NT2/D1 (cell line): Measurements from ENCODE around the gene NPIPA7.
"Not testable (repeated sequence)": the region's sequence is repeated elsewhere in the genome, so short reads cannot be mapped to it uniquely, and the experiment has no call there.

Experiments used
- DNase-seq: peaks from one replicate; pipeline ENCODE4 v3.0.0-alpha.2; 2011; ENCODE audit warnings: low read depth, low spot score
- H3K27me3 ChIP-seq: 2 replicates; pipeline ENCODE4 v1.6.0; 2011; ENCODE audit warnings: mild to moderate bottlenecking; ENCODE audit not compliant: insufficient read length, insufficient read depth
- H3K36me3 ChIP-seq: 2 replicates; pipeline ENCODE4 v1.6.1; 2011; ENCODE audit warnings: mild to moderate bottlenecking, low read length, mixed read lengths; ENCODE audit not compliant: insufficient read depth, insufficient read length
- H3K4me1 ChIP-seq: 2 replicates; pipeline ENCODE4 v1.5.1; 2011; ENCODE audit not compliant: insufficient read depth, insufficient read length
- H3K4me3 ChIP-seq: 2 replicates; pipeline ENCODE4 v1.5.1; 2011; ENCODE audit warnings: low read depth; ENCODE audit not compliant: insufficient read length
- H3K9ac ChIP-seq: 2 replicates; pipeline ENCODE4 v1.6.0; 2011; ENCODE audit warnings: low read depth; ENCODE audit not compliant: insufficient read length
- H3K9me3 ChIP-seq: 2 replicates; pipeline ENCODE4 v1.5.1; 2011; ENCODE audit warnings: mild to moderate bottlenecking, low read length; ENCODE audit not compliant: insufficient read depth

The NPIPA7 gene

DNA sequence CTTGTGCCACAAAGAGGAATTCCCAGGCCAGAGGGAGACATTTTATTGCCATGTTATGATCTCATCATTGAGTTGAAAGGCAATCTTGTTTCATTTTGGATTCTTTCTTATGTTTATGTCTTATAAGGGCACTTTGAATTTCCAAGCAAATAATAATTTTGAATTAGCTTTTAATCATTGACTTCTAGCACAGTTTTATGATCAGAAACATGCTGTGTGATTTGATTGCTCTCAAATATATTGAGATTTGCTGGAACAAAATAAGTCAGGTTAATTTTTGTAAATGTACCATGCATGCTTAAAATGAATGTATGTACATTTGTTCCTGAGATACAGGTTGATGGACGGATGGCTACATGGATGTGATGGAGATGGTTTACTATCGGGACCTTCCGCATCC lies at the start of gene NPIPA7:
Gene NPIPA7, plus strand, starts transcription at position 301 of the 400 bp plus-strand sequence. CDS start 105 bp downstream, outside the sequence.
- DNase-seq = not testable (repeated sequence)

DNA sequence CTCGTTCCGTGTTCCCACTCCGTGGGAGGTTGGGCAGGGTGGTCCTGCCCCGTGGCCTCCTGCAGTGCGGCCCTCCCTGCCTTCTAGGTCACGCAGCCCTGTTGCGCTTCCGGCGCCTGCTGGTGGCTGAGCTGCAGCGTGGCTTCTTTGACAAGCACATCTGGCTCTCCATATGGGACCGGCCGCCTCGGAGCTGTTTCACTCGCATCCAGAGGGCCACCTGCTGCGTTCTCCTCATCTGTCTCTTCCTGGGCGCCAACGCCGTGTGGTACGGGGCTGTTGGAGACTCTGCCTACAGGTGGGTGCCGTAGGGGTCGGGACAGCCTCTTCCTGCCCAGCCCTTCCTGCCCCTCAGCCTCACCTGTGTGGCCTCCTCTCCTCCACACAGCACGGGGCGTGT lies 47.5 kb upstream of the NPIPA7 start:
- H3K9ac ChIP-seq, H3K27me3 ChIP-seq, DNase-seq, H3K4me1 ChIP-seq, H3K9me3 ChIP-seq, H3K4me3 ChIP-seq, H3K36me3 ChIP-seq: not testable (repeated sequence)

More for the DNA sequence above, at the start of gene NPIPA7:
- not testable (repeated sequence) for H3K4me3 ChIP-seq, H3K36me3 ChIP-seq, H3K9me3 ChIP-seq, H3K4me1 ChIP-seq, H3K27me3 ChIP-seq, H3K9ac ChIP-seq

DNA sequence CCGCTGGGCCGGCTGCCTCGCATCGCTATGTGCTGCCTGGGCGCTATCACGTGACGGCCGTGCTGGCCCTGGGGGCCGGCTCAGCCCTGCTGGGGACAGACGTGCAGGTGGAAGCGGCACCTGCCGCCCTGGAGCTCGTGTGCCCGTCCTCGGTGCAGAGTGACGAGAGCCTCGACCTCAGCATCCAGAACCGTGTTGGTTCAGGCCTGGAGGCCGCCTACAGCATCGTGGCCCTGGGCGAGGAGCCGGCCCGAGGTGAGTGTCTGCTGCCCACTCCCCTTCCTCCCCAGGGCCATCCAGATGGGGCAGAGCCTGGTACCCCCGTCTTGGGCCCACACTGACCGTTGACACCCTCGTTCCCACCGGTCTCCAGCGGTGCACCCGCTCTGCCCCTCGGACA lies 21.4 kb upstream of the NPIPA7 start:
- H3K9me3 ChIP-seq, H3K4me1 ChIP-seq, H3K36me3 ChIP-seq, DNase-seq, H3K4me3 ChIP-seq, H3K27me3 ChIP-seq, H3K9ac ChIP-seq: not testable (repeated sequence)

DNA sequence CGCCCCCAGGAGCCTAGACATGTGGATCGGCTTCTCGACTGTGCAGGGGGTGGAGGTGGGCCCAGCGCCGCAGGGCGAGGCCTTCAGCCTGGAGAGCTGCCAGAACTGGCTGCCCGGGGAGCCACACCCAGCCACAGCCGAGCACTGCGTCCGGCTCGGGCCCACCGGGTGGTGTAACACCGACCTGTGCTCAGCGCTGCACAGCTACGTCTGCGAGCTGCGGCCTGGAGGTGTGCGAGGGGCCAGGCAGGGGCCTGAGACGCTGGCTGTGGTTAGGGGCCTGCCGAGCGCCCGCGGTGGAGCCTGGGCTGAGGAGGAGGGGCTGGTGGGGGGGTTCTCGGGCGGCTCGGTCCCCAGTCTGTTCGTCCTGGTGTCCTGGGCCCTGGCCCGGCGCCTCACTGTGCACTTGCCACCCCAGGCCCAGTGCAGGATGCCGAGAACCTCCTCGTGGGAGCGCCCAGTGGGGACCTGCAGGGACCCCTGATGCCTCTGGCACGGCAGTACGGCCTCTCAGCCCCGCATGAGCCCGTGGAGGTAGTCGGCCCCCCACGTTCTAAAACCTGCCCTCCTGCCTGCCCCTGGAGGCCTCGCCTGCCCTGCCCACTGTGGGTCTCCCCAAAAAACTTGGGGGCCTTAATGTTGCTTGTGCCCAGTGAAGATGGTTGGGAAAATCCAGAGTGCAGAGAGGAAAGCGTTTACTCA lies 20.2 kb upstream of the NPIPA7 start:
- H3K9me3 ChIP-seq, H3K27me3 ChIP-seq, H3K9ac ChIP-seq, H3K4me3 ChIP-seq, DNase-seq, H3K36me3 ChIP-seq, H3K4me1 ChIP-seq: not testable (repeated sequence)

DNA sequence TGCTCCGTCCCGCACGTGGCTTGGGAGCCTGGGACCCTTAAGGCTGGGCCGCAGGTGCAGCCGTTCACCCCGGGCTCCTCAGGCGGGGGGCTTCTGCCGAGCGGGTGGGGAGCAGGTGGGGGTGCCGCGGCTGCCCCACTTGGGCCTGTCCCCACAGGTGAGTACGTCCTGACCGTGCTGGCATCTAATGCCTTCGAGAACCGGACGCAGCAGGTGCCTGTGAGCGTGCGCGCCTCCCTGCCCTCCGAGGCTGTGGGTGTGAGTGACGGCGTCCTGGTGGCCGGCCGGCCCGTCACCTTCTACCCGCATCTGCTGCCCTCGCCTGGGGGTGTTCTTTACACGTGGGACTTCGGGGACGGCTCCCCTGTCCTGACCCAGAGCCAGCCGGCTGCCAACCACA lies 15.3 kb upstream of the NPIPA7 start:
- H3K9me3 ChIP-seq, H3K36me3 ChIP-seq, H3K4me1 ChIP-seq, H3K9ac ChIP-seq, H3K4me3 ChIP-seq, H3K27me3 ChIP-seq, DNase-seq: not testable (repeated sequence)

DNA sequence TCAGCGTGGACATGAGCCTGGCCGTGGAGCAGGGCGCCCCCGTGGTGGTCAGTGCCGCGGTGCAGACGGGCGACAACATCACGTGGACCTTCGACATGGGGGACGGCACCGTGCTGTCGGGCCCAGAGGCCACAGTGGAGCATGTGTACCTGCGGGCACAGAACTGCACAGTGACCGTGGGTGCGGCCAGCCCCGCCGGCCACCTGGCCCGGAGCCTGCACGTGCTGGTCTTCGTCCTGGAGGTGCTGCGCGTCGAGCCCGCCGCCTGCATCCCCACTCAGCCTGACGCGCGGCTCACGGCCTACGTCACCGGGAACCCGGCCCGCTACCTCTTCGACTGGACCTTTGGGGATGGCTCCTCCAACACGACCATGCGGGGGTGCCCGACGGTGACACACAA lies 14.8 kb upstream of the NPIPA7 start:
- not testable (repeated sequence) for H3K27me3 ChIP-seq

DNA sequence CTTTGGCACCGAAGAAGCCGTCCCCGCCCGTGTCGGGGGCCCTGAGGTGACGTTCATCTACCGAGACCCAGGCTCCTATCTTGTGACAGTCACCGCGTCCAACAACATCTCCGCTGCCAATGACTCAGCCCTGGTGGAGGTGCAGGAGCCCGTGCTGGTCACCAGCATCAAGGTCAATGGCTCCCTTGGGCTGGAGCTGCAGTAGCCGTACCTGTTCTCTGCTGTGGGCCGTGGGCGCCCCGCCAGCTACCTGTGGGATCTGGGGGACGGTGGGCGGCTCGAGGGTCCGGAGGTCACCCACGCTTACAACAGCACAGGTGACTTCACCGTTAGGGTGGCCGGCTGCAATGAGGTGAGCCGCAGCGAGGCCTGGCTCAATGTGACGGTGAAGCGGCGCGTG lies 14.2 kb upstream of the NPIPA7 start:
- H3K4me3 ChIP-seq, H3K36me3 ChIP-seq, H3K4me1 ChIP-seq, H3K9me3 ChIP-seq, H3K9ac ChIP-seq, DNase-seq, H3K27me3 ChIP-seq: not testable (repeated sequence)

More for the DNA sequence above, 14.8 kb upstream of the NPIPA7 start:
- not testable (repeated sequence) for H3K9me3 ChIP-seq, H3K4me1 ChIP-seq, DNase-seq, H3K9ac ChIP-seq, H3K4me3 ChIP-seq, H3K36me3 ChIP-seq

DNA sequence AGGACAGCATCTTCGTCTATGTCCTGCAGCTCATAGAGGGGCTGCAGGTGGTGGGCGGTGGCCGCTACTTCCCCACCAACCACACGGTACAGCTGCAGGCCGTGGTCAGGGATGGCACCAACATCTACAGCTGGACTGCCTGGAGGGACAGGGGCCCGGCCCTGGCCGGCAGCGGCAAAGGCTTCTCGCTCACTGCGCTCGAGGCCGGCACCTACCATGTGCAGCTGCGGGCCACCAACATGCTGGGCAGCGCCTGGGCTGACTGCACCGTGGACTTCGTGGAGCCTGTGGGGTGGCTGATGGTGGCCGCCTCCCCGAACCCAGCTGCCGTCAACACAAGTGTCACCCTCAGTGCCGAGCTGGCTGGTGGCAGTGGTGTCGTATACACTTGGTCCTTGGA lies 13.6 kb upstream of the NPIPA7 start:
- not testable (repeated sequence) for H3K36me3 ChIP-seq, H3K4me3 ChIP-seq, H3K4me1 ChIP-seq, DNase-seq, H3K27me3 ChIP-seq, H3K9me3 ChIP-seq, H3K9ac ChIP-seq

DNA sequence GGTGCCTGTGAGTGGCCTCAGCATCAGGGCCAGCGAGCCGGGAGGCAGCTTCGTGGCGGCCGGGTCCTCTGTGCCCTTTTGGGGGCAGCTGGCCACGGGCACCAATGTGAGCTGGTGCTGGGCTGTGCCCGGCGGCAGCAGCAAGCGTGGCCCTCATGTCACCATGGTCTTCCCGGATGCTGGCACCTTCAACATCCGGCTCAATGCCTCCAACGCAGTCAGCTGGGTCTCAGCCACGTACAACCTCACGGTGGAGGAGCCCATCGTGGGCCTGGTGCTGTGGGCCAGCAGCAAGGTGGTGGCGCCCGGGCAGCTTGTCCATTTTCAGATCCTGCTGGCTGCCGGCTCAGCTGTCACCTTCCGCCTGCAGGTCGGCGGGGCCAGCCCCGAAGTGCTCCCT lies 13.1 kb upstream of the NPIPA7 start:
- not testable (repeated sequence) for H3K27me3 ChIP-seq, H3K4me1 ChIP-seq, DNase-seq, H3K9me3 ChIP-seq, H3K36me3 ChIP-seq, H3K9ac ChIP-seq, H3K4me3 ChIP-seq

DNA sequence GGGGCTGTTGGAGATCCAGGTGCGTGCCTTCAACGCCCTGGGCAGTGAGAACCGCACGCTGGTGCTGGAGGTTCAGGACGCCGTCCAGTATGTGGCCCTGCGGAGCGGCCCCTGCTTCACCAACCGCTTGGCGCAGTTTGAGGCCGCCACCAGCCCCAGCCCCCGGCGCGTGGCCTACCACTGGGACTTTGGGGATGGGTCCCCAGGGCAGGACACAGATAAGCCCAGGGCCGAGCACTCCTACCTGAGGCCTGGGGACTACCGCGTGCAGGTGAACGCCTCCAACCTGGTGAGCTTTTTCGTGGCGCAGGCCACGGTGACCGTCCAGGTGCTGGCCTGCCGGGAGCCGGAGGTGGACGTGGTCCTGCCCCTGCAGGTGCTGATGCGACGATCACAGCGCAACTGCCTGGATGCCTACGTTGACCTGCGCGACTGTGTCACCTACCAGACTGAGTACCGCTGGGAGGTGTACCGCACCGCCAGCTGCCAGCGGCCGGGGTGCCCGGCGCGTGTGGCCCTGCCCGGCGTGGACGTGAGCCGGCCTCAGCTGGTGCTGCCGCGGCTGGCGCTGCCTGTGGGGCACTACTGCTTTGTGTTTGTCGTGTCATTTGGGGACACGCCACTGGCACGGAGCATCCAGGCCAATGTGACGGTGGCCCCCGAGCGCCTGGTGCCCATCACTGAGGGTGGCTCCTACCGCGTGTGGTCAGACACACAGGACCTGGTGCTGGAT lies 12.2 kb upstream of the NPIPA7 start:
- not testable (repeated sequence) for DNase-seq, H3K4me3 ChIP-seq, H3K27me3 ChIP-seq, H3K9me3 ChIP-seq, H3K9ac ChIP-seq, H3K4me1 ChIP-seq, H3K36me3 ChIP-seq

DNA sequence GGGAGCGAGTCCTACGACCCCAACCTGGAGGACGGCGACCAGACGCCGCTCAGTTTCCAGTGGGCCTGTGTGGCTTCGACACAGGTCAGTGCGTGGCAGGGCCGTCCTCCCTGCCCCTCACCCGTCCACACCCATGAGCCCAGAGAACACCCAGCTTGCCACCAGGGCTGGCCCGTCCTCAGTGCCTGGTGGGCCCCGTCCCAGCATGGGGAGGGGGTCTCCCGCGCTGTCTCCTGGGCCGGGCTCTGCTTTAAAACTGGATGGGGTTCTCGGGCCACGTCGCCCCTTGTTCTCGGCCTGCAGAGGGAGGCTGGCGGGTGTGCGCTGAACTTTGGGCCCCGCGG lies 11.7 kb upstream of the NPIPA7 start:
- not testable (repeated sequence) for DNase-seq, H3K9me3 ChIP-seq, H3K4me3 ChIP-seq, H3K4me1 ChIP-seq, H3K27me3 ChIP-seq, H3K9ac ChIP-seq, H3K36me3 ChIP-seq

DNA sequence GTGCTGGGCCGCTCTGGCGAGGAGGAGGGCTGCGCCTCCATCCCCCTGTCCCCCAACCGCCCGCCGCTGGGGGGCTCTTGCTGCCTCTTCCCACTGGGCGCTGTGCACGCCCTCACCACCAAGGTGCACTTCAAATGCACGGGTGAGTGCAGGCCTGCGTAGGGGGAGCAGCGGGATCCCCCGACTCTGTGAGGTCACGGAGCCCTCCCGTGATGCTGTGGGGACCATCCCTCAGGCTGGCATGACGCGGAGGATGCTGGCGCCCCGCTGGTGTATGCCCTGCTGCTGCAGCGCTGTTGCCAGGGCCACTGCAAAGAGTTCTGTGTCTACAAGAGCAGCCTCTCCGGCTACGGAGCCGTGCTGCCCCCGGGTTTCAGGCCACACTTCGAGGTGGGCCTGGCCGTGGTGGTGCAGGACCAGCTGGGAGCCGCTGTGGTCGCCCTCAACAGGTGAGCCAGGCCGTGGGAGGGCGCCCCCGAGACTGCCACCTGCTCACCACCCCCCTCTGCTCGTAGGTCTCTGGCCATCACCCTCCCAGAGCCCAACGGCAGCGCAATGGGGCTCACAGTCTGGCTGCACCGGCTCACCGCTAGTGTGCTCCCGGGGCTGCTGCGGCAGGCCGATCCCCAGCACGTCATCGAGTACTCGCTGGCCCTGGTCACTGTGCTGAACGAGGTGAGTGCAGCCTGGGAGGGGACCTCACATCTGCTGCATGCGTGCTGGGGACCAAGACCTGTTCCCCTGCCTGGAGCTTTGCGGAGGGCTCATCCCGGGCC lies 9.7 kb upstream of the NPIPA7 start:
- H3K4me1 ChIP-seq, DNase-seq, H3K9ac ChIP-seq, H3K27me3 ChIP-seq, H3K36me3 ChIP-seq, H3K9me3 ChIP-seq, H3K4me3 ChIP-seq: not testable (repeated sequence)
